ENCODE results near the gene PPRC1. TPM values are rescaled to one million over a fixed set of nuclear protein-coding genes. Genes with fewer than 3 reads are reported as not detected.

PPRC1 gene
- total RNA-seq, 1 experiment from 2014 or later: 87.9 TPM

GRCh38 chr10:102170602-102171001 lies 37.8 kb downstream of the PPRC1 start:
- intact Hi-C loops (cut with micrococcal nuclease; ENCODE audit: unreplicated experiment): no loop called here
- no peaks in the 10 kb centered on the region for H3K27me3 ChIP-seq (ENCODE audit: control insufficient read depth, insufficient read depth, low read length)
- DNase-seq (ENCODE audit: low read depth, low spot score) (no peak), ATAC-seq (no peak)
- H3K4me1 ChIP-seq (ENCODE audit: control insufficient read depth, insufficient read depth, low read length): peaks cover 3% of the 10 kb centered on the region; the same call in 1 of the 2 replicates
- ChIA-PET CTCF (interaction anchor here (1.2 to 2.6 kb wide), 4 partner anchors 60 to 334 kb away, joined by 3 to 22 read pairs (median 12); no protein-coding TSS in a partner anchor), POLR2A (interaction anchor here (0.6 kb wide), 1 partner anchor 17 kb away, joined by 3 read pairs; no protein-coding TSS in a partner anchor)
- H3K9me3 ChIP-seq (ENCODE audit: control insufficient read depth, insufficient read depth, low read depth, low read length): no peaks in the 10 kb centered on the region
- BruUV-seq (replicated peaks): no TSS peak
- TF ChIP-seq SIN3A (IDR thresholded peaks at IDR 0.05; ENCODE audit: borderline replicate concordance, insufficient read depth, low read depth, low read length) (no peak), REST (IDR thresholded peaks at IDR 0.05; ENCODE audit: insufficient read depth in 1 of 2, low read depth in 2 of 2, low read length in 1 of 2) (no peak), TCF7L2 (IDR thresholded peaks at IDR 0.05; ENCODE audit: low read depth, low read length) (no peak), POLR2AphosphoS5 (IDR thresholded peaks at IDR 0.05; ENCODE audit: low read depth, low read length) (no peak), CTCF (IDR thresholded peaks at IDR 0.05) (no peak)
- H3K4me3 ChIP-seq (ENCODE audit: low read depth in 2 of 2, low read length in 2 of 2): no peak overlapping the region
- no peaks in the 10 kb centered on the region for H3K36me3 ChIP-seq (ENCODE audit: control insufficient read depth, insufficient read depth, low read length)
- no peak overlapping the region; the same call in 1 of the 2 replicates for H3K27ac ChIP-seq (ENCODE audit: low read length)
- in situ Hi-C loops (cut with HindIII; ENCODE audit: low pct_unique_long_range_greater_than_20kb, low sequenced_read_pairs): no loop called here

GRCh38 chr10:102172288-102172687 lies 39.4 kb downstream of the PPRC1 start:
- no TSS peak for BruUV-seq (replicated peaks)
- ChIA-PET POLR2A (interaction anchor here (0.6 kb wide), 1 partner anchor 168 kb away, joined by 3 read pairs; no protein-coding TSS in a partner anchor), CTCF (interaction anchor here (0.7 kb wide), 1 partner anchor 282 kb away, joined by 3 read pairs; no protein-coding TSS in a partner anchor)
- Histone ChIP-seq H3K36me3 (ENCODE audit: control insufficient read depth, insufficient read depth, low read length) (no peaks in the 10 kb centered on the region), H3K27ac (ENCODE audit: low read length) (no peak overlapping the region), H3K4me3 (ENCODE audit: low read depth in 2 of 2, low read length in 2 of 2) (no peak overlapping the region), H3K9me3 (ENCODE audit: control insufficient read depth, insufficient read depth, low read depth, low read length) (no peaks in the 10 kb centered on the region), H3K4me1 (ENCODE audit: control insufficient read depth, insufficient read depth, low read length) (peaks cover 3% of the 10 kb centered on the region; the same call in 1 of the 2 replicates), H3K27me3 (ENCODE audit: control insufficient read depth, insufficient read depth, low read length) (no peaks in the 10 kb centered on the region)
- DNase-seq (ENCODE audit: low read depth, low spot score) (no peak), ATAC-seq (no peak)
- no peak for TF ChIP-seq TCF7L2 (IDR thresholded peaks at IDR 0.05; ENCODE audit: low read depth, low read length)
- no peak for TF ChIP-seq SIN3A (IDR thresholded peaks at IDR 0.05; ENCODE audit: borderline replicate concordance, insufficient read depth, low read depth, low read length)
- TF ChIP-seq POLR2AphosphoS5 (IDR thresholded peaks at IDR 0.05; ENCODE audit: low read depth, low read length): no peak
- no peak for TF ChIP-seq REST (IDR thresholded peaks at IDR 0.05; ENCODE audit: insufficient read depth in 1 of 2, low read depth in 2 of 2, low read length in 1 of 2)
- no peak for TF ChIP-seq CTCF (IDR thresholded peaks at IDR 0.05)
- intact Hi-C loops (cut with micrococcal nuclease; ENCODE audit: unreplicated experiment): no loop called here
- in situ Hi-C loops (cut with HindIII; ENCODE audit: low pct_unique_long_range_greater_than_20kb, low sequenced_read_pairs): no loop called here
